Activated CD8-positive, alpha-beta memory T cell treated with anti-CD3 and anti-CD28 coated beads for 1 hour (primary cell): ENCODE measurements around the gene NTRK3.
"Not testable (repeated sequence)": the region's sequence is repeated elsewhere in the genome, so short reads cannot be mapped to it uniquely, and the experiment has no call there.

Experiments
- DNase-seq, 2 donors: peaks; one replicate each; pipeline ENCODE4 v3.0.0-alpha.2; 2020; ENCODE audit warnings: low read depth in 1 of 2; ENCODE audit errors: extremely low read depth in 1 of 2

NTRK3 gene

DNA sequence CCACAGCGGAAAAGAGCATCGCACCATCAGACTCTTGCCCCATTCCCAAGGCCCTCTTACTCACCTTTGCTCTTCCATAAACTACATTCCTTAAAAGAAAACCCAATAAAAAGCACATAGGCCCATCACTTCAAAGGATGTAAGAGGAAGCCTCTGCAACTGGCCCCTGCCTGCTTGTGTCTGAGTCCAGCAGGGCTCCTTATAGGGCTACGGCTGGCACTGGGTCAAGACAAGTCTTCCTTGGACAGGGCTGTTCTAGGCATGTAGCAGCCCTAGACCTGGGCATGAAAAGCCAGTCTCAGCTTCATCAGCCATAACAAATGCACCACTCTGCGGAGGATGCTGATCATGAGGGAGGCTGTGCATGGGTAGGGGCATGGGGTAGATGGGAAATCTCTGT is 218.3 kb downstream of the NTRK3 start:
- DNase-seq, result no peak

DNA sequence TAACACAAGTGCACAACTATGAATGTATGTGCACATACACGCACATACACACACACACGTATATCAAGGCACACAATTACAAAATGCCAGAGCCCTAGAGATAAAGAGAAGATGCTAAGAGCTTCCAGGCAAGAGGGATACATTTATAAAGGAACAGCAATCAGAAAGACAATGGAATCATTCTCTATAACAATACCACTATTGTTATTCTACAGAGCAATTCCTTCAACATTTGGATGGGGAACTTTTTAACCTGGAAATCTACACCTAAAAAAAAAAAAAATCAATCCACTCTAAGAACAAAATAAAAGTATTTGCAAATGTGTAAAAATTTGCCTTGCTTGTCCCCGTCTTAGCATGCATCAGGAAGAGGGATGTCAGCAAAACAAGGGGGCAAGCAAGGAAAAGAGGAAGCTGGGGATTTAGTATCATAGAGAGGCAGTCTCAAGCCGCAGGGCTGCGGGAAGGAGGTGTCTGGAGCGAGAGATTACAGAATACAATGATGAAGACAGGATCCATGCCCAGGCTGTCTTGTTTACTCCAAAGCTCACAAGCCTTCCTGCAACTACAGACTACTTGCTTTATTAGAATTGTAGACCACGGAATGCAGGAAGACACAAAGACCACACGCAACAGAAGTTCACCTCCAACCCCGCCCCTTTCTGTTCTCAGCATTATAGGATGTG is 220.2 kb downstream of the NTRK3 start:
- no peak for DNase-seq

GRCh38 chr15:88035381-88035780 is 221.2 kb downstream of the NTRK3 start:
- no peak for DNase-seq

DNA sequence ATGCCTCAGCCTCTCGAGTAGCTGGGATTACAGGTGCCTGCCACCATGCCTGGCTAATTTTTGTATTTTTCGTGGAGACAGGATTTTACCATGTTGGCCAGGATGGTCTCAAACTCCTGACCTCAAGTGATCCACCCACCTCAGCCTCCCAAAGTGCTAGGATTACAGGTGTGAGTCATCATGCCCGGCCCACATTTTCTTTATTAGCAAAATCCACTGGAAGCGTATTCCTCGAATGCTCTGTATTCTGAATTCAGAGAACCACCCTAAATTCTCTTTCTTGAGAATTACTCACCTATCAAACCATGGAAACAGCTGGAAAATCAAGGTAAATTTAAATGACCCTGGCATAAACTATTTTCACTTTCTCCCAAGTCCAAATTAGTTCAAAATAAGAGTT is 223.1 kb downstream of the NTRK3 start:
- DNase-seq, result not testable (repeated sequence)

GRCh38 chr15:88032787-88033186 is 223.8 kb downstream of the NTRK3 start:
- no peak for DNase-seq

GRCh38 chr15:88031461-88031860 is 225.1 kb downstream of the NTRK3 start:
- no peak for DNase-seq

- DNase-seq, result no peak
These were observed 226.8 kb downstream of the NTRK3 start for GRCh38 chr15:88029696-88030095.

GRCh38 chr15:88028024-88028423 is 228.5 kb downstream of the NTRK3 start:
- no peak for DNase-seq

GRCh38 chr15:88023914-88024313 is 232.6 kb downstream of the NTRK3 start:
- DNase-seq, result no peak

GRCh38 chr15:88022716-88023115 is 233.8 kb downstream of the NTRK3 start:
- no peak for DNase-seq

DNA sequence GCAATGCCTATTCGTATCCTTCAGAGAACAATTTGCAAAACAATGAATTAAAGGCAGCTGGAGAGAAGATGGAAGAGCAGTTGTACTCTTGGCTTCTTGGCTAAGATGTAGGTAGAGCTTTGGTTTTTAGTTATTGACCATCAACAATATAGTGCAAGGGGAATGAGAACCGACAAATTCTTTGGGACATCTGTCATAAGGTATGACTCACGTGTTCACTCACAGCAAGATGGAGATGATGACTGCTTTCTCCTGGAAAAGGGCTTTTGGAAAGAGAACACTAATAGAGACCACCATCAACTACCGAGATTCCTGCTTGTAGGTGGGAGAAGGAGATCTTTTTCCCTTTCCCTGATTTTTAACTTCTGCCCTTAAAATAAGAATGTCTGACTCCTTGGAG is 234.9 kb downstream of the NTRK3 start:
- DNase-seq, result no peak

GRCh38 chr15:88020806-88021205 is 235.7 kb downstream of the NTRK3 start:
- DNase-seq, result no peak

- DNase-seq, result no peak
These were observed 236.9 kb downstream of the NTRK3 start for GRCh38 chr15:88019656-88020055.

GRCh38 chr15:88018869-88019641 is 237.5 kb downstream of the NTRK3 start:
- no peak for DNase-seq

GRCh38 chr15:88017753-88018152 is 238.8 kb downstream of the NTRK3 start:
- no peak for DNase-seq

DNA sequence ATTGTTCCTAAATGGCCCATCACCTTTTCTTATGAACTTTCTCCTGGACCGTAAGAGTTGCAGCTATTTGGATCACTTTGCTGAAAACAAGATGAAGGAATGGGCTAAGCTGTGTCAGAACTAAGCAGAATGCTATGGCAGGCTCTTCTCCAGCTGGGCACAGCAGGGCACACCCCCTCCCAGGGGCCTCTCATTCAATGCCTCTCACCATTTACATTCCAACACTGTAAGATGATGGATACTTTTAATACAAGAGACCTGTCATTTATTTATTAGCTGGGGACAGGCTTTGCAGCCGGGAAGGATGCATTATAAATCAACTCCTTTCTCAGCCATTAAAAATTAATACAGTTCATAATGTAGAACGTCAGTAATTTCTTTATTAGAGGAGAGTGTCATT is 240.1 kb downstream of the NTRK3 start:
- no peak for DNase-seq

DNA sequence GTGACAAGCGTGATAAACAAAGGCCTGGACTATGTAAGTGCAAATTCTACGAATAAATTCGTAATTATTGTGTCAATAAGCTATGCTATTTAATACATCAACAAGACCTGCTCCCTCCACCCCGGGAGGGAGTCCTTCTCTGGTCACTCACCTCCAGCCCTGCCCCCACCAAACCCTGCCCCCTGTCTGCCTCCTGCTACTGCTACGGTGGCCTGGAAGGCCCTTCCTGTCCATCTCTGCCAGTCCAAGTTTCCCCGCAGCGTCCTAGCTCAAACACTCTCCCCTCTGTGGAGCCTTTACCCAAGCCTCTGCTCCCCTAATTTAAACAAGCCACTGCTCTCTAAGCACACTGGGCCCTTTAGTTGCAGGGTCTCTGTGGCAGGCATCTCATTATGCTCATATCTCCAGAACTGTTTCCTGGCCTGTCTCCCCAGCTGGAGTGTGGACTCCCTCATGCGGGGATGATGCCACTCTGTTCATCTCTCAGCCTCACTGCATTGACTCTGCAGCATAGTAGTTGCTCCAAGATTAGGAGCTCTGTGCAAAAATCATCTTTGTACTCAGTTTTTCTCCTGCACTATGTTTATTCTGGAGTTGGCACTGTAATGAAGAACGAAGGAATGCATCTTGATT is 241.2 kb downstream of the NTRK3 start:
- DNase-seq, result no peak

- no peak for DNase-seq
These were observed 241.9 kb downstream of the NTRK3 start for GRCh38 chr15:88014454-88015160.

GRCh38 chr15:88013111-88013510 is 243.4 kb downstream of the NTRK3 start:
- DNase-seq, result no peak

DNA sequence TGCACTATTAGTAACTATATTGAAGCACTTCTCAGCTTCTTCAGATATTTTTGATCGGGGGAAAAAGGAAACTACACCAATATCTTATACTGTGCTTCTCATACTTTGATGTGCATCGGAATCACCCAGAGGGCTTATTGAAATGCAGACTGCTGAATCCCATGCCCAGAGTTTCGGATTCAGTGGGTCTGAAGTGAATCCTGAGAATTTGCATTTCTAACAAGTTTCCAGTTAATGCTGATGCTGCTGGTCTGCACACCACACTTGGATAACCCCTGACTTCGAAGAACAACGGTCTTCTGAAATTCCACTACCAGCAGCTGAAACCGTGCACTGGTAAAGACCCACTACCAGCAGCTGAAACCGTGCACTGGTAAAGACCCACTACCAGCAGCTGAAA is 243.9 kb downstream of the NTRK3 start:
- no peak for DNase-seq

DNA sequence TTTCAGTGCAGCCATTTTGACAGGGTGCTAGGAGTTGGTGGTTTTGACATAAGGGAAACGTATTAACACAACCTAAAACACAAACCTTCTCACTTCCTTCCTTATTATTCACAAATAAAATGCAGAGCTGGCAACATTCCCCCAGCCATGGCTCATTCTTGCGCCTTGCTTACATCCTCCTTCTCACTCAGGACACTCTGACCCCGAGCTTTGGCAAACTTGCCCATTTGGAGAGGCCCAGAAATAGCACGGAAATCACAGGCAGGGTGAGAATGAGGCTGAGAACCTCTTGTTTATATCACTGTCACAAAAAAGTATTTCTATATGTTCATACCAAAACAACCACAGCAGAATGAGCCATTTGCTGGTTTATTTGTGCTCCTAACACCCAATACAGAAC is 244.3 kb downstream of the NTRK3 start:
- DNase-seq, result no peak
